ENCODE results near the gene NEGR1.
"Not testable (repeated sequence)": the region's sequence is repeated elsewhere in the genome, so short reads cannot be mapped to it uniquely, and the experiment has no call there.

Gene NEGR1

DNA sequence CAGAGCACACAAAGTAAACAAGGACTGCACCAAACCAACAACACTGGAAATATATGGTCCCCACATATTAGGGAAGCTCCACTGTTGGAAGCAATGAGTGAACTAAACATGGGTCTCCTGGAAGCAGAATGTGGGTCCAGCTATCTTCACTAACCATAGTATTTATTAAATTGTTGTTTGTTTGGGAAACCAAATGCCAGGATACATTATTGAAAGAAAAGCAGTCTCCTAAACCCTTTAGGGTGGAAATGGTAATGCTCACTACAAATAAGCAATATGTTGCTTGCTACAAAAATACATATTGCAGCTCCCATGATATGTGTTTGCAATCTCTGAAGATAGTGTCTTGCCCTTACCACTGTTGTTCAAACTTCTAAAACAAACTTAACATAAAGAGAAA, 2.2 kb downstream of the NEGR1 start:
- H3K36me3 Mint-ChIP-seq = no peaks in the 10 kb centered on the region
- H3K9me3 Mint-ChIP-seq (ENCODE audit: low read depth) = no peaks in the 10 kb centered on the region
- no peak overlapping the region for H3K27ac Mint-ChIP-seq
- H3K27me3 Mint-ChIP-seq = peaks cover 4% of the 10 kb centered on the region
- H3K4me3 Mint-ChIP-seq = no peak overlapping the region
- H3K4me1 Mint-ChIP-seq (ENCODE audit: low read depth) = peaks cover 22% of the 10 kb centered on the region

GRCh38 chr1:72278461-72278860, 3.9 kb downstream of the NEGR1 start:
- Mint-ChIP-seq H3K27ac (no peak overlapping the region), H3K9me3 (ENCODE audit: low read depth) (no peaks in the 10 kb centered on the region), H3K4me1 (ENCODE audit: low read depth) (peaks cover 22% of the 10 kb centered on the region), H3K36me3 (no peaks in the 10 kb centered on the region), H3K4me3 (no peak overlapping the region), H3K27me3 (peaks cover 4% of the 10 kb centered on the region)

GRCh38 chr1:72271555-72272085, 10.7 kb downstream of the NEGR1 start:
- no peaks in the 10 kb centered on the region for H3K9me3 Mint-ChIP-seq (ENCODE audit: low read depth)

GRCh38 chr1:72262735-72263134, 19.6 kb downstream of the NEGR1 start:
- no peak overlapping the region for H3K4me3 Mint-ChIP-seq
- H3K27me3 Mint-ChIP-seq = no peaks in the 10 kb centered on the region
- H3K27ac Mint-ChIP-seq = no peak overlapping the region
- no peaks in the 10 kb centered on the region for H3K9me3 Mint-ChIP-seq (ENCODE audit: low read depth)
- H3K4me1 Mint-ChIP-seq (ENCODE audit: low read depth) = no peaks in the 10 kb centered on the region
- H3K36me3 Mint-ChIP-seq = no peaks in the 10 kb centered on the region

More at GRCh38 chr1:72271555-72272085, 10.7 kb downstream of the NEGR1 start:
- H3K36me3 Mint-ChIP-seq = no peaks in the 10 kb centered on the region
- no peaks in the 10 kb centered on the region for H3K27me3 Mint-ChIP-seq
- H3K27ac Mint-ChIP-seq = no peak overlapping the region
- no peaks in the 10 kb centered on the region for H3K4me1 Mint-ChIP-seq (ENCODE audit: low read depth)
- no peak overlapping the region for H3K4me3 Mint-ChIP-seq

DNA sequence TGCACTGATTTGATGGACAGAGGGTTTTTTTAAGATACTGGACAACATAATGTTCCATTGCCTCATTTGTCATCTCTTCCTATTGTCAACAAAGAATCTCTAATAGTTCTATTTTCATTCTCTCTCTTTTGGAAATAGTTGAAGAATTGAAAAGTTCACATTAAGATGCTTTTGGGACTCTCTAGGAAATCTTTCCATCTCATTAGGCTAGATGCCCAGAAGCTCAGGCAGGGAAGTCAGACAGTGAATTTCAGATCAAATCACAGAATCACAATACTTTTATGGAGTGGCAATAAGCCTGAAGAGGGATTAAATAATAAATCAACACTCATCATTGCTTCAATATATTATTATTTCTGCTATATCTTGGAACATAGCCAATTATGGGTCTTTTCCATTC, 29.2 kb downstream of the NEGR1 start:
- Mint-ChIP-seq H3K36me3 (no peaks in the 10 kb centered on the region), H3K27me3 (peaks cover 1% of the 10 kb centered on the region), H3K4me3 (no peak overlapping the region), H3K4me1 (ENCODE audit: low read depth) (no peaks in the 10 kb centered on the region), H3K27ac (no peak overlapping the region), H3K9me3 (ENCODE audit: low read depth) (no peaks in the 10 kb centered on the region)

DNA sequence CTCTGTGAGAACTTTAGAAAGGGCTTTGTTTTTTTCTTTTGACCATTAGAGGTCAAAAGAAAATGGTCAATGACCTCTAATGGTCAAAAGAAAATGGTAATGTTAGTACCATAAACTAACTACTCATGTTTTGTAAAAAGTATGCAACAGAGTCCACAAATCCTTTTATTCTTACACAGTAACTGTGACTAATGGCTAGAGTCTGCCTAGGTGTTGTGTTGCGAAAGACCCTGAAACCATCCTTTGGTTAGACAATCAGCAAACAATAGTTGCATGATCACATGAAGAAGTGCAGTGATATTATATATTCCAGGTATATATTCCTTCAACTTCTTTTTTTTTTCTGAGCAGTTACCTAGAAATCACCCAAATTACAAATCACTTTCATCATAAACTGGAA, 40.9 kb downstream of the NEGR1 start:
- Mint-ChIP-seq H3K4me3 (no peak overlapping the region), H3K4me1 (ENCODE audit: low read depth) (no peaks in the 10 kb centered on the region), H3K27ac (no peak overlapping the region), H3K27me3 (no peaks in the 10 kb centered on the region), H3K36me3 (no peaks in the 10 kb centered on the region), H3K9me3 (ENCODE audit: low read depth) (no peaks in the 10 kb centered on the region)

DNA sequence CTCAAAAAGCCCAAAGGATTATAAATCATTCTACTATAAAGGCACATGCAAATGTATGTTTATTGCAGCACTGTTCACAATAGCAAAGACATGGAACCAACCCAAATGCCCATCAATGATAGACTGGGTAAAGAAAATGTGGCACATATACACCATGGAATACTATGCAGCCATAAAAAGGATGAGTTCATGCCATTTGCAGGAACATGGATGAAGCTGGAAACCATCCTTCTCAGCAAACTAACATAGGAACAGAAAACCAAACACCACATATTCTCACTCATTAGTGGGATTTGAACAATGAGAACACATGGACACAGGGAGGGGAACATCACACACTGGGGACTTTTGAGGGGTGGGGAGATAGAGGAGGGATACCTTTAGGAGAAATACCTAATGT, 46.4 kb downstream of the NEGR1 start:
- H3K4me1 Mint-ChIP-seq (ENCODE audit: low read depth); H3K27ac Mint-ChIP-seq; H3K9me3 Mint-ChIP-seq (ENCODE audit: low read depth); H3K4me3 Mint-ChIP-seq; H3K27me3 Mint-ChIP-seq; H3K36me3 Mint-ChIP-seq: not testable (repeated sequence)

GRCh38 chr1:72235062-72235461, 47.3 kb downstream of the NEGR1 start:
- H3K4me3 Mint-ChIP-seq = no peak overlapping the region
- peaks cover 3% of the 10 kb centered on the region for H3K27me3 Mint-ChIP-seq
- peaks cover 3% of the 10 kb centered on the region for H3K9me3 Mint-ChIP-seq (ENCODE audit: low read depth)
- H3K36me3 Mint-ChIP-seq = no peaks in the 10 kb centered on the region
- H3K4me1 Mint-ChIP-seq (ENCODE audit: low read depth) = no peaks in the 10 kb centered on the region
- no peak overlapping the region for H3K27ac Mint-ChIP-seq

DNA sequence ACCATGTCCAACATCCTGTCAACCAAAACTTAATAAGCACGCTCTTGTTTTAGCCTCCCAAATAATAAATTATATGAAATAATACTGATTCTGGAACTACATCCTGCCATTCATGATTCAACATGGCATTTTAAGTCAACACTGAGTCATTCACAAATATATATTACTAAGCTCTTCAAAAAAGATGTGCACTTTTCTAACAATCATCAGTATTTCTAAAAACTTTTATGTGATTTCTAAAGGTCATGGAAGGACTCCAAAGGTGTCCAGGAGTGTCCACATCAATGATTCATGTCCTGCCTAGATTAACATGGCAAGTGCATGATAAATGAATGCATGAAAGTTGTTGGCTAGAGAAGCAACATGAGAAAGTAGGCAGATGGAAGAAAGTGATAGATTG, 51.6 kb downstream of the NEGR1 start:
- no peak overlapping the region for H3K27ac Mint-ChIP-seq
- no peaks in the 10 kb centered on the region for H3K4me1 Mint-ChIP-seq (ENCODE audit: low read depth)
- H3K27me3 Mint-ChIP-seq = peaks cover 3% of the 10 kb centered on the region
- H3K36me3 Mint-ChIP-seq = no peaks in the 10 kb centered on the region
- H3K9me3 Mint-ChIP-seq (ENCODE audit: low read depth) = peaks cover 3% of the 10 kb centered on the region
- no peak overlapping the region for H3K4me3 Mint-ChIP-seq

- Mint-ChIP-seq H3K27me3 (peaks cover 3% of the 10 kb centered on the region), H3K27ac (no peak overlapping the region), H3K4me3 (no peak overlapping the region), H3K36me3 (no peaks in the 10 kb centered on the region), H3K4me1 (ENCODE audit: low read depth) (no peaks in the 10 kb centered on the region), H3K9me3 (ENCODE audit: low read depth) (peaks cover 3% of the 10 kb centered on the region)
Observed at GRCh38 chr1:72229893-72230292, 52.4 kb downstream of the NEGR1 start.

DNA sequence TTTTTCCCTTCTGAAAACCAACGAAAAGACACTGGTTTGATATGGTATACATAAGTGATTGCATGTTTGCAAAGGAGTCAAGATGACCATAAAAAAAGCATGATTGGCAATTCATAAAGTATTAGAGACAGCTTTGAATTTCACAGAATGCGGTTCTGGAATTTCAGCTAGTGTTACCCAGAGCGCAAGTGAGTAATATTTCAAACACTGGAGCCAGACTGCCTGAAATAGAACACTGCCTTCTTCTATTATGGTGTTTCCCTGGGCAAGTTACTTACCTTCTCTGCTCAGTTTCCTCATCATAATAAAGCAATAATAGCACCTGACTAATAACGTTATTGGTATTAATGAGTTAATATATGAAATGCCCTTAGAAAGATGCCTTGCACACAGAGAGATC, 54.7 kb downstream of the NEGR1 start:
- H3K36me3 Mint-ChIP-seq = no peaks in the 10 kb centered on the region
- H3K4me3 Mint-ChIP-seq = no peak overlapping the region
- no peak overlapping the region for H3K27ac Mint-ChIP-seq
- no peaks in the 10 kb centered on the region for H3K9me3 Mint-ChIP-seq (ENCODE audit: low read depth)
- no peaks in the 10 kb centered on the region for H3K27me3 Mint-ChIP-seq
- H3K4me1 Mint-ChIP-seq (ENCODE audit: low read depth) = no peaks in the 10 kb centered on the region

- H3K27ac Mint-ChIP-seq = no peak overlapping the region
- no peaks in the 10 kb centered on the region for H3K27me3 Mint-ChIP-seq
- no peaks in the 10 kb centered on the region for H3K9me3 Mint-ChIP-seq (ENCODE audit: low read depth)
- no peaks in the 10 kb centered on the region for H3K36me3 Mint-ChIP-seq
- H3K4me3 Mint-ChIP-seq = no peak overlapping the region
- no peaks in the 10 kb centered on the region for H3K4me1 Mint-ChIP-seq (ENCODE audit: low read depth)
Observed at GRCh38 chr1:72224506-72224905, 57.8 kb downstream of the NEGR1 start.

GRCh38 chr1:72221811-72222210, 60.5 kb downstream of the NEGR1 start:
- Mint-ChIP-seq H3K4me3 (no peak overlapping the region), H3K9me3 (ENCODE audit: low read depth) (no peaks in the 10 kb centered on the region), H3K27me3 (no peaks in the 10 kb centered on the region), H3K36me3 (no peaks in the 10 kb centered on the region), H3K27ac (no peak overlapping the region), H3K4me1 (ENCODE audit: low read depth) (no peaks in the 10 kb centered on the region)

DNA sequence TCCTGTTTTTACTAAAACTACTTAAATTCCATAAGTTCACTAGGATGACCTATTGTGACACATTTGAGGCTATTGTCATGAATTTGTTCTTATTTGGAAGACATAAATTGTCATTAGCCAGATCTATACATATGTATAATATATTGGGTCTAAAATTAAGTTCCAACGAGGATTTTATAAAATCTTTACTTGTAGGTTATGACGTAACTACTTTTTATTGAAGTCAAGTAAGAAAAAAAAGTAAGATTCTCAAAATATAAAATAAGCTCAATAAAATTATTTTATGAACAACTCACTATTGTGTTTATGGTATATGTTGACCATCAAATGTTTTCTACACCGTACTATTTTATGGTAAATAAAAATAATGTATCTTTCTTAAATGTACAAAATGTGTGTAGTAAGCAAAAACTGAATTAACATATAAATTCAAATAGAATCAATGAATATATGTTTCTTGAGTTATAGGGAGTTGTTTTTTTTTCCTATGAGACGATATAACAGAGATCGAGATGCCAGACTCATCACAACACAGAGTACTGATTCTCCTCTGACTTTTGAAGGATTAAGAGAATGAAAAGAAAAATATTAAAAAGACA, 64.1 kb downstream of the NEGR1 start:
- Mint-ChIP-seq H3K4me3 (no peak overlapping the region), H3K36me3 (no peaks in the 10 kb centered on the region), H3K4me1 (ENCODE audit: low read depth) (no peaks in the 10 kb centered on the region), H3K27ac (no peak overlapping the region), H3K27me3 (no peaks in the 10 kb centered on the region), H3K9me3 (ENCODE audit: low read depth) (no peaks in the 10 kb centered on the region)

GRCh38 chr1:72207059-72207458, 75.3 kb downstream of the NEGR1 start:
- no peaks in the 10 kb centered on the region for H3K36me3 Mint-ChIP-seq
- H3K4me1 Mint-ChIP-seq (ENCODE audit: low read depth) = no peaks in the 10 kb centered on the region
- no peak overlapping the region for H3K27ac Mint-ChIP-seq
- H3K4me3 Mint-ChIP-seq = no peak overlapping the region
- no peaks in the 10 kb centered on the region for H3K27me3 Mint-ChIP-seq
- no peaks in the 10 kb centered on the region for H3K9me3 Mint-ChIP-seq (ENCODE audit: low read depth)

DNA sequence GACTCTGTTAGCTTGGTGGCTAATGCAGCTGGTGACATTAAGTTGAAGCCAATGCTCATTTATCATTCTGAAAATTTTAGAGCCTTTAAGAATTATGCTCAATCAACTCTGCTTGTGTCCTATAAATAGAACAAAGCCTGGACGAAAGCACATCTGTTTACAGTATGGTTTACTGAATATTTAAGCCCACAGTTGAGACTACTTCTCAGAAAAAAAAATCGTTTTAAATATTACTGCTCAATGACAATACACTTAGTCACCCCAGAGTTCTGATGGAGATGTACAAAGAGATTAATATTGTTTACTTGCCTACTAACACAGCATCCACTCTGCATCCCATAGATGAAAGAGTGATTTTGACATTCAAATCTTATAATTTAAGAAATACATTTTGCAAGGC, 79.6 kb downstream of the NEGR1 start:
- Mint-ChIP-seq H3K36me3 (no peaks in the 10 kb centered on the region), H3K27ac (no peak overlapping the region), H3K4me3 (no peak overlapping the region), H3K27me3 (no peaks in the 10 kb centered on the region), H3K9me3 (ENCODE audit: low read depth) (no peaks in the 10 kb centered on the region), H3K4me1 (ENCODE audit: low read depth) (no peaks in the 10 kb centered on the region)

All from activated naive CD8-positive, alpha-beta T cell (primary cell).